GM23248 (cell line): Measurements from ENCODE around the gene CEP295NL. TPM values are rescaled to one million over a fixed set of nuclear protein-coding genes. Genes with fewer than 3 reads are reported as not detected.

Experiments
- DNase-seq: peaks from one replicate; pipeline ENCODE4 v3.0.0-alpha.2; 2015
- H2AFZ ChIP-seq: fragments of 200-600 bp; sonication (generic); 2 replicates; pipeline ENCODE4 v1.6.1; 2016; ENCODE audit warnings: antibody characterized with exemption
- H3F3A ChIP-seq: fragments of 200-600 bp; sonication (generic); 2 replicates; pipeline ENCODE4 v1.6.1; 2016; ENCODE audit warnings: mild to moderate bottlenecking, antibody characterized with exemption, mixed run types; ENCODE audit not compliant: insufficient read depth
- H3K27ac ChIP-seq: fragments of 200-600 bp; sonication (generic); 2 replicates; pipeline ENCODE4 v1.5.1; 2016; ENCODE audit warnings: mild to moderate bottlenecking
- H3K27me3 ChIP-seq: fragments of 200-600 bp; sonication (generic); replicated peaks from 2 replicates; pipeline ENCODE4 v1.6.1; 2016; ENCODE audit warnings: mild to moderate bottlenecking; ENCODE audit not compliant: insufficient read depth
- H3K36me3 ChIP-seq: fragments of 200-600 bp; sonication (generic); 2 replicates; pipeline ENCODE4 v1.6.1; 2016; ENCODE audit warnings: low read depth, mild to moderate bottlenecking
- H3K4me1 ChIP-seq: fragments of 200-600 bp; sonication (generic); 2 replicates; pipeline ENCODE4 v1.6.1; 2016; ENCODE audit warnings: mild to moderate bottlenecking; ENCODE audit not compliant: insufficient read depth
- H3K4me2 ChIP-seq: fragments of 200-600 bp; sonication (generic); one replicate; pipeline ENCODE4 v1.6.1; 2016; ENCODE audit warnings: mild to moderate bottlenecking; ENCODE audit not compliant: unreplicated experiment
- H3K4me3 ChIP-seq: fragments of 200-600 bp; sonication (generic); 2 replicates; pipeline ENCODE4 v1.5.1; 2016; ENCODE audit warnings: mild to moderate bottlenecking
- H3K79me2 ChIP-seq: fragments of 200-600 bp; sonication (generic); 2 replicates; pipeline ENCODE4 v1.6.1; 2016; ENCODE audit warnings: mild to moderate bottlenecking; ENCODE audit not compliant: insufficient read depth
- H3K9ac ChIP-seq: fragments of 200-600 bp; sonication (generic); 2 replicates; pipeline ENCODE4 v1.6.1; 2016; ENCODE audit warnings: mild to moderate bottlenecking
- H3K9me2 ChIP-seq: fragments of 200-600 bp; sonication (generic); 2 replicates; pipeline ENCODE4 v1.6.1; 2016; ENCODE audit warnings: mixed run types, mild to moderate bottlenecking, moderate library complexity; ENCODE audit not compliant: insufficient read depth
- H3K9me3 ChIP-seq: fragments of 200-600 bp; sonication (generic); one replicate; pipeline ENCODE4 v1.6.1; 2017; ENCODE audit warnings: low read depth
- H4K20me1 ChIP-seq: fragments of 200-600 bp; sonication (generic); 2 replicates; pipeline ENCODE4 v1.6.0; 2016; ENCODE audit not compliant: insufficient read depth
- EZH2 ChIP-seq: fragments of 200-600 bp; sonication (generic); IDR thresholded peaks from 2 replicates; pipeline ENCODE4 v1.6.1; 2018; ENCODE audit warnings: antibody characterized with exemption, mild to moderate bottlenecking; ENCODE audit not compliant: insufficient read depth, poor library complexity, severe bottlenecking
- EZH2phosphoT487 ChIP-seq: fragments of 200-600 bp; sonication (generic); IDR thresholded peaks from 2 replicates; pipeline ENCODE4 v1.6.1; 2018; ENCODE audit warnings: antibody characterized with exemption, moderate library complexity, mild to moderate bottlenecking, low read depth; ENCODE audit not compliant: insufficient read depth
- WGBS, 2 experiments: methylation state at CpG; one replicate each; pipeline ENCODE4 v1.1.6; 2015 to 2017; ENCODE audit warnings: low lambda C conversion rate in 2 of 2, low coverage in 1 of 2; ENCODE audit errors: missing lambda C conversion rate in 2 of 2; 5-methylcytosine and 5-hydroxymethylcytosine counted together
- in situ Hi-C: fragments of 300-500 bp; cut with MboI; formaldehyde crosslinking; loops from 2 replicates; pipeline ENCODE4 v1.15.0; 2020
- polyA plus RNA-seq: library from polyadenylated mRNA; unstranded; fragments of >200 nt; fragmentation: Nextera tagmentation; extraction: Ambion mirVana; gene quantifications from 2 replicates; pipeline ENCODE4 v1.2.1, GENCODE V29; 2016
- total RNA-seq: library from RNA; depleted of rRNA; stranded (reverse); fragments of >200 nt; shearing (Covaris generic); gene quantifications from 2 replicates; pipeline ENCODE4 v1.2.3, GENCODE V29; 2014

CEP295NL gene
- total and polyA plus RNA-seq, 2 experiments from 2014 or later = 0.11 to 0.14 TPM

GRCh38 chr17:78892936-78893379 lies 10.0 kb downstream of the CEP295NL start:
- H4K20me1 ChIP-seq = no peaks in the 10 kb centered on the region; the same call in 1 of the 2 replicates
- no peak for DNase-seq
- in situ Hi-C loops = no loop called here
- peaks cover 100% of the 10 kb centered on the region for H3K79me2 ChIP-seq
- no peaks in the 10 kb centered on the region for H3K36me3 ChIP-seq
- H3K27me3 ChIP-seq = no peaks in the 10 kb centered on the region
- no peak overlapping the region for H3K4me3 ChIP-seq
- H3K9me2 ChIP-seq = no peaks in the 10 kb centered on the region
- no peaks in the 10 kb centered on the region for H3K9me3 ChIP-seq
- H3F3A ChIP-seq = peaks cover 59% of the 10 kb centered on the region
- 73 to 81% methylated on average over 6 of the region's 6 CpGs for WGBS, 2 experiments
- peaks cover 19% of the 10 kb centered on the region for H3K4me1 ChIP-seq
- no peak overlapping the region for H3K27ac ChIP-seq
- TF ChIP-seq EZH2phosphoT487 = no peak
- TF ChIP-seq EZH2 = no peak
- H3K9ac ChIP-seq = no peak overlapping the region
- no peak overlapping the region for H3K4me2 ChIP-seq
- H2AFZ ChIP-seq = no peak overlapping the region

- H3F3A ChIP-seq = peaks cover 60% of the 10 kb centered on the region
Measured at GRCh38 chr17:78892520-78892919, 10.5 kb downstream of the CEP295NL start.

GRCh38 chr17:78892062-78892456 lies 10.9 kb downstream of the CEP295NL start:
- no peak for DNase-seq
- no peaks in the 10 kb centered on the region for H3K9me3 ChIP-seq
- H3K79me2 ChIP-seq = peaks cover 100% of the 10 kb centered on the region
- 83 to 86% methylated on average over 14 of the region's 14 CpGs for WGBS, 2 experiments
- H4K20me1 ChIP-seq = no peaks in the 10 kb centered on the region; the same call in 1 of the 2 replicates
- no peaks in the 10 kb centered on the region for H3K27me3 ChIP-seq
- H3K36me3 ChIP-seq = no peaks in the 10 kb centered on the region
- in situ Hi-C loops = no loop called here
- H3K4me1 ChIP-seq = peaks cover 13% of the 10 kb centered on the region
- no peak overlapping the region for H3K4me3 ChIP-seq
- H3K4me2 ChIP-seq = no peak overlapping the region
- H3F3A ChIP-seq = peaks cover 64% of the 10 kb centered on the region
- H2AFZ ChIP-seq = no peak overlapping the region
- no peak overlapping the region for H3K9ac ChIP-seq
- no peak overlapping the region for H3K27ac ChIP-seq
- H3K9me2 ChIP-seq = no peaks in the 10 kb centered on the region
- no peak for TF ChIP-seq EZH2phosphoT487
- TF ChIP-seq EZH2 = no peak

More at GRCh38 chr17:78892520-78892919, 10.5 kb downstream of the CEP295NL start:
- no peaks in the 10 kb centered on the region for H3K9me3 ChIP-seq
- H3K4me3 ChIP-seq = no peak overlapping the region
- TF ChIP-seq EZH2phosphoT487 (no peak), EZH2 (no peak)
- H3K36me3 ChIP-seq = no peaks in the 10 kb centered on the region
- no peaks in the 10 kb centered on the region; the same call in 1 of the 2 replicates for H4K20me1 ChIP-seq
- no peak for DNase-seq
- H3K4me2 ChIP-seq = no peak overlapping the region
- no peaks in the 10 kb centered on the region for H3K9me2 ChIP-seq
- H3K27ac ChIP-seq = no peak overlapping the region
- in situ Hi-C loops = no loop called here
- no peak overlapping the region for H3K9ac ChIP-seq
- WGBS, 2 experiments = 53 to 59% methylated on average over 5 of the region's 5 CpGs
- H3K79me2 ChIP-seq = peaks cover 100% of the 10 kb centered on the region
- no peaks in the 10 kb centered on the region for H3K27me3 ChIP-seq
- peaks cover 14% of the 10 kb centered on the region for H3K4me1 ChIP-seq
- no peak overlapping the region for H2AFZ ChIP-seq

GRCh38 chr17:78891406-78892061 lies 11.5 kb downstream of the CEP295NL start:
- no peak for TF ChIP-seq EZH2phosphoT487
- no peak for TF ChIP-seq EZH2
- no peaks in the 10 kb centered on the region for H3K36me3 ChIP-seq
- no peaks in the 10 kb centered on the region for H3K27me3 ChIP-seq
- no peaks in the 10 kb centered on the region; the same call in 1 of the 2 replicates for H4K20me1 ChIP-seq
- H3K27ac ChIP-seq = no peak overlapping the region
- peaks cover 100% of the 10 kb centered on the region for H3K79me2 ChIP-seq
- H3K4me1 ChIP-seq = peaks cover 13% of the 10 kb centered on the region
- in situ Hi-C loops = no loop called here
- no peaks in the 10 kb centered on the region for H3K9me3 ChIP-seq
- DNase-seq = no peak
- no peak overlapping the region for H3K9ac ChIP-seq
- no peak overlapping the region for H2AFZ ChIP-seq
- 86 to 87% methylated on average over 21 of the region's 21 CpGs for WGBS, 2 experiments
- H3K9me2 ChIP-seq = no peaks in the 10 kb centered on the region
- H3K4me2 ChIP-seq = no peak overlapping the region
- no peak overlapping the region for H3K4me3 ChIP-seq
- peaks cover 69% of the 10 kb centered on the region for H3F3A ChIP-seq
